Mesothelial cell of epicardium (in vitro differentiated cells): ENCODE measurements around the gene SLC9A6. TPM values are rescaled to one million over a fixed set of nuclear protein-coding genes. Genes with fewer than 3 reads are reported as not detected.

ENCODE experiments used
- DNase-seq, 2 experiments: peaks; one replicate each; pipeline ENCODE4 v3.0.0; 2021; ENCODE audit warnings: low spot score in 2 of 2; ENCODE audit not compliant: unreplicated experiment in 2 of 2
- H3K27ac Mint-ChIP-seq: 2 replicates; pipeline ENCODE4 v1.8.0; 2021; ENCODE audit warnings: mixed read lengths
- H3K27me3 Mint-ChIP-seq: 2 replicates; pipeline ENCODE4 v1.8.0; 2021; ENCODE audit warnings: low read depth, mixed read lengths
- H3K36me3 Mint-ChIP-seq: 2 replicates; pipeline ENCODE4 v1.8.0; 2021; ENCODE audit warnings: mixed read lengths
- H3K4me1 Mint-ChIP-seq: 2 replicates; pipeline ENCODE4 v1.8.0; 2021; ENCODE audit warnings: mixed read lengths
- H3K4me3 Mint-ChIP-seq: 2 replicates; pipeline ENCODE4 v1.8.0; 2021; ENCODE audit warnings: mild to moderate bottlenecking, moderate library complexity, mixed read lengths
- H3K9me3 Mint-ChIP-seq: 2 replicates; pipeline ENCODE4 v1.8.0; 2021; ENCODE audit warnings: mixed read lengths
- total RNA-seq: library from RNA; stranded (reverse); gene quantifications from 3 replicates; pipeline ENCODE4 v1.2.1, GENCODE V29; 2021
- TF ChIP-seq, protein P1 (sequence below): fragments of 200-600 bp; sonication (generic); IDR thresholded peaks from one replicate; pipeline ENCODE4 v1.5.0; 2021; ENCODE audit warnings: antibody characterized with exemption; ENCODE audit not compliant: unreplicated experiment

SLC9A6 gene
- total RNA-seq, 1 donor from 2014 or later: 14.1 TPM

GRCh38 chrX:135974279-135974856 lies 10.9 kb upstream of the SLC9A6 start:
- Mint-ChIP-seq H3K4me1 (peaks cover 16% of the 10 kb centered on the region), H3K36me3 (no peaks in the 10 kb centered on the region), H3K9me3 (peaks cover 21% of the 10 kb centered on the region), H3K27ac (peak overlapping the region; percentile 70), H3K27me3 (no peaks in the 10 kb centered on the region), H3K4me3 (peak overlapping the region; percentile 67)
- TF ChIP-seq, protein P1, sequence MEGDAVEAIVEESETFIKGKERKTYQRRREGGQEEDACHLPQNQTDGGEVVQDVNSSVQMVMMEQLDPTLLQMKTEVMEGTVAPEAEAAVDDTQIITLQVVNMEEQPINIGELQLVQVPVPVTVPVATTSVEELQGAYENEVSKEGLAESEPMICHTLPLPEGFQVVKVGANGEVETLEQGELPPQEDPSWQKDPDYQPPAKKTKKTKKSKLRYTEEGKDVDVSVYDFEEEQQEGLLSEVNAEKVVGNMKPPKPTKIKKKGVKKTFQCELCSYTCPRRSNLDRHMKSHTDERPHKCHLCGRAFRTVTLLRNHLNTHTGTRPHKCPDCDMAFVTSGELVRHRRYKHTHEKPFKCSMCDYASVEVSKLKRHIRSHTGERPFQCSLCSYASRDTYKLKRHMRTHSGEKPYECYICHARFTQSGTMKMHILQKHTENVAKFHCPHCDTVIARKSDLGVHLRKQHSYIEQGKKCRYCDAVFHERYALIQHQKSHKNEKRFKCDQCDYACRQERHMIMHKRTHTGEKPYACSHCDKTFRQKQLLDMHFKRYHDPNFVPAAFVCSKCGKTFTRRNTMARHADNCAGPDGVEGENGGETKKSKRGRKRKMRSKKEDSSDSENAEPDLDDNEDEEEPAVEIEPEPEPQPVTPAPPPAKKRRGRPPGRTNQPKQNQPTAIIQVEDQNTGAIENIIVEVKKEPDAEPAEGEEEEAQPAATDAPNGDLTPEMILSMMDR: no peak
- peak; percentile 54 to 69 for DNase-seq

DNA sequence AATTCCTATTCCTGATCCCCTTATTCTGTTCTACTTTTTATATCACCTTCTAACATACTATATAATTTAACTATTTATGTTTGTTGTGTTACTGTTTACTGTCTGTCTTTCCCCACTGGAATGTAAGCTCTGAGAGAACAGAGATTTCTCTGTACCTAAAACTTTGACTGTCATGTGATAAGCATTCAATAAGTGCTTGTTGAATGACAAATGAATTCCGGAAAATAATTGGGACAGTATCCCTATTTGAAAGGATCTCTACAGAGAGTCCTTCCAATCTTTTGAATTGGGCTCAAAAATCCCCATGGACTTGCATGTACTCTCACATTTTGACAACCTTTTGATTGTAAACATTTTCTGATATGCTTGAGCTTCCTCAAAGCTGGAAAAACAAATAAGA lies 9.8 kb upstream of the SLC9A6 start:
- DNase-seq: no peak
- TF ChIP-seq, protein P1: no peak
- no peak overlapping the region for H3K27ac Mint-ChIP-seq
- peaks cover 16% of the 10 kb centered on the region for H3K4me1 Mint-ChIP-seq
- H3K9me3 Mint-ChIP-seq: peaks cover 23% of the 10 kb centered on the region
- no peak overlapping the region for H3K4me3 Mint-ChIP-seq
- no peaks in the 10 kb centered on the region for H3K36me3 Mint-ChIP-seq
- no peaks in the 10 kb centered on the region for H3K27me3 Mint-ChIP-seq

DNA sequence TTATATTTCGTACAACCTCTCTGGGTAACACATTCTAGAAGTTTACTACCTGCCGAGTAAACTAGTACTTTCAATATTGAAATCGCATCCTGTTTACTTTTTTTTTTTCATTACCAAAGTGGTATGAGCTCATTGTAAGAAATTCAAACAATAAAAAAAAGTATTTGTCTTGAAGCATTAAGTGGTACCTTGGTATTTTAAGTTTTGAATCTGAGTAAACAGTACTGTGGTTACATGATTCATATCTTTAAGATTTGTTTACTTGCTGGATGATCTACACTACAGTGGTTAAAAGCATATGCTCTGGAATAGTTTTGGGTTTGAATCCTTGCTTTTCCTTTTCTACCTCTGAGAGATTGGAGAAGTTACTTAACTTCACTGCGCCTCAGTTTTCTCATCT lies 7.6 kb upstream of the SLC9A6 start:
- H3K9me3 Mint-ChIP-seq: peaks cover 24% of the 10 kb centered on the region

DNA sequence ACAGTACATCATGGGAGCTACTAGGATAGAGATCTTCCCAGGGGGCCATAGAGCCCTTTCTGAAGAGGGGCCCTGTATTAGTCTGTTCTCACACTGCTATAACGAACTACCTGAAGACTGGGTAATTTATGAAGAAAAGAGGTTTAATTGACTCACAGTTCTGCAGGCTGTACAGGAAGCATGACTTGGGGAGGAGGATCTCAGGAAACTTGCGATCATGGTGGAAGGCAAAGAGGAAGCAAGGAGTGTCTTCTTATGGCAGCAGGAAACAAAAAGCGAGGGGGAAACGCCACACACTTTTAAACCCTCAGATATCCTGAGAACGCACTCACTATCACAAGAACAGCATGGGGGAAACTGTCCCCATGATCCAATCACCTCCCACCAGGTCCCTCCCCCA lies 4.2 kb upstream of the SLC9A6 start:
- no peak for DNase-seq
- no peaks in the 10 kb centered on the region for H3K36me3 Mint-ChIP-seq
- TF ChIP-seq, protein P1: no peak
- H3K27ac Mint-ChIP-seq: no peak overlapping the region
- peaks cover 24% of the 10 kb centered on the region for H3K9me3 Mint-ChIP-seq
- H3K4me1 Mint-ChIP-seq: peaks cover 19% of the 10 kb centered on the region
- H3K27me3 Mint-ChIP-seq: no peaks in the 10 kb centered on the region
- no peak overlapping the region for H3K4me3 Mint-ChIP-seq

More for the DNA sequence above, 7.6 kb upstream of the SLC9A6 start:
- no peak overlapping the region for H3K4me3 Mint-ChIP-seq
- peaks cover 12% of the 10 kb centered on the region for H3K4me1 Mint-ChIP-seq
- H3K36me3 Mint-ChIP-seq: no peaks in the 10 kb centered on the region
- H3K27ac Mint-ChIP-seq: no peak overlapping the region
- H3K27me3 Mint-ChIP-seq: no peaks in the 10 kb centered on the region
- TF ChIP-seq, protein P1: no peak
- DNase-seq: no peak

DNA sequence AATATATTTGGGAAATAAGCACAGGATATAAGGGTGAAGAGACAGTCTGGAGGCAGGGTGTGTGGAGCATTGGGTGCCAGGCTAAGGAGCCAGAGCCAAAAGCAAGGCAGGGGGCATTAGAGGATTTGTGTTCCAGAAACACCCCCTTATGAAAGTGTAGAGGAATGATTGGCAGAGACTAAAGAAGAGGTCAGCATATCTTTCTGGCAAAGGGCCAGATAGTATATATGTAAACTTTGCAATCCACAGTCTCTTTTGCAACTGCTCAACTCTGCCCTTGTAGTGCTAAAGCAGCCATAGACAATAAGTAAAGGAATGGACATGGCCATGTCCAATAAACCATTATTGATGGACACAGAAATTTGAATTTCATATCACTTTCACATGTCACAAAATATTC lies 3.6 kb upstream of the SLC9A6 start:
- TF ChIP-seq, protein P1: no peak
- H3K4me3 Mint-ChIP-seq: no peak overlapping the region
- H3K4me1 Mint-ChIP-seq: peaks cover 24% of the 10 kb centered on the region
- no peaks in the 10 kb centered on the region for H3K27me3 Mint-ChIP-seq
- H3K36me3 Mint-ChIP-seq: no peaks in the 10 kb centered on the region
- no peak overlapping the region for H3K27ac Mint-ChIP-seq
- peaks cover 23% of the 10 kb centered on the region for H3K9me3 Mint-ChIP-seq
- DNase-seq: no peak

DNA sequence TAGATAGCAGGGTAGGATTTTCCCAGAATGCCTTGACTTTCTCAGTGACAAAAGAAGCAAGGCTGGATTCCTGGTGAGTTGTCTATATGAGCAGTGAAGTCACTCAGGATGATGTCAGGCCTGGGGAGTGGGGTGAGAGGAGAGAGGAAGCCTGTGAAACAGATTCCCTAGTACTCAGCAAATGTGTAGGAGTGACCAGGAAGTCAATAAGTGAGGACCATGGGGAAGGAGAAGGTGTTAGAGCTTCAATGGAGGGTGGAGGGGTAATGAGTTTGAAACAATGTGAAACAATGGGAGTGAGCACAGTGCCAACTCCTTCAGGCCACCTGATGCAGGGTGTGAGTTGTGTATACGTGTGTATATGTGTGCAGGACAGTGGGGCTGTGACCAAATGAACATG lies 2.4 kb upstream of the SLC9A6 start:
- TF ChIP-seq, protein P1: no peak
- no peak overlapping the region for H3K4me3 Mint-ChIP-seq
- peaks cover 21% of the 10 kb centered on the region for H3K9me3 Mint-ChIP-seq
- peaks cover 27% of the 10 kb centered on the region for H3K4me1 Mint-ChIP-seq
- no peaks in the 10 kb centered on the region for H3K36me3 Mint-ChIP-seq
- no peak for DNase-seq
- H3K27me3 Mint-ChIP-seq: no peaks in the 10 kb centered on the region
- peak overlapping the region; percentile 7 for H3K27ac Mint-ChIP-seq
